Measurements from ENCODE around the gene C1orf53.

C1orf53 gene

DNA sequence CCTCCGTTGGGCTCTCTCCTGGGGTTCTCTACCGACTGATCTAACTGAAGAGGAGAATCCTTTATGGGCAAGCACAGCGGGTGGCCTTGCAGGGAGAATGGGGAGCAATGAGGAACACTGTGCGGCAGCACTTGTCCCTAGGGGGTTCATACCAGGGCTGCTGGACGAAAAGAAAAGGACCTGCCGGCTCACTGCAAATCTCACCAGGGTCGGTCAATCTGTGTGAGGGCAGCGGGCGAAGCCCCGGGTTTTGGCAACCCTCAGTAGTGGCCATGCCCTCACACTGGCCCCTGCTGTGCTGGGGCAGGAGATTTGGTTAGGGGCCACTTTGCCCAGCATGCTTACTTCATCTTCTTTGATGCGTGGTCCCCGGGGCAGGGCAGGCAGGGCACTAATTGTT lies 20.6 kb downstream of the C1orf53 start:
- TF ChIP-seq, protein P1, sequence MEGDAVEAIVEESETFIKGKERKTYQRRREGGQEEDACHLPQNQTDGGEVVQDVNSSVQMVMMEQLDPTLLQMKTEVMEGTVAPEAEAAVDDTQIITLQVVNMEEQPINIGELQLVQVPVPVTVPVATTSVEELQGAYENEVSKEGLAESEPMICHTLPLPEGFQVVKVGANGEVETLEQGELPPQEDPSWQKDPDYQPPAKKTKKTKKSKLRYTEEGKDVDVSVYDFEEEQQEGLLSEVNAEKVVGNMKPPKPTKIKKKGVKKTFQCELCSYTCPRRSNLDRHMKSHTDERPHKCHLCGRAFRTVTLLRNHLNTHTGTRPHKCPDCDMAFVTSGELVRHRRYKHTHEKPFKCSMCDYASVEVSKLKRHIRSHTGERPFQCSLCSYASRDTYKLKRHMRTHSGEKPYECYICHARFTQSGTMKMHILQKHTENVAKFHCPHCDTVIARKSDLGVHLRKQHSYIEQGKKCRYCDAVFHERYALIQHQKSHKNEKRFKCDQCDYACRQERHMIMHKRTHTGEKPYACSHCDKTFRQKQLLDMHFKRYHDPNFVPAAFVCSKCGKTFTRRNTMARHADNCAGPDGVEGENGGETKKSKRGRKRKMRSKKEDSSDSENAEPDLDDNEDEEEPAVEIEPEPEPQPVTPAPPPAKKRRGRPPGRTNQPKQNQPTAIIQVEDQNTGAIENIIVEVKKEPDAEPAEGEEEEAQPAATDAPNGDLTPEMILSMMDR (conservative IDR thresholded peaks at IDR 0.05; ENCODE audit: low read length), result no peak
- no peak for DNase-seq (ENCODE audit: low read depth)
- H3K4me3 ChIP-seq (ENCODE audit: low read length), result peak overlapping the region; percentile 5

DNA sequence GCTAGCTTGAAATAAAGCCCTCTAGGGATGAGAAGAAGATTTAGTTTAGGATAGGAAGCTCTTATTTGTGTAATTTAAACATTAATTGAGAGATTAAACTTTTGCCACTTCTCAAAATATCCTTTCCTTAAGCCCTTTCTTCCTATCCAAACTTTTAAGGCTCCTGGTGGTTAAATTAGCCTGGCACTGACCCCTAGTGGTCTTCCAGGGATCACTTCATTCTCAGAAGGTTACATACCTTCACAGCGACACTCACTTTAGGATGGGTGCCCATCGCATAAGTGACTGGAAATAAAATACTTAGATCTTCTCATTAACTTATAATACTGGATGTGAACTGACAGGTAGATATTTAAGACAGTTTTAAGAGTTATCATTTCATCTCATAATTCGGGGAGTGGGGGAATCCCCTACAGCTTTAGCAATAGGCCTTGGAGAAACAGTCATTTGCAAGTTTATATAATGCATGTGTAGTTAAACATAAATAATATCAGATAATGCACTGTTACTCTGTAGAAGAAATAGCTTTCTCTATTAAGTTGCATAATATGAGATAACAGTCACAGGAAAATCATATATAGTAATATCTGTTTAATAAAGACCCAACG lies 22.2 kb downstream of the C1orf53 start:
- peak; percentile 63 for DNase-seq (ENCODE audit: low read depth)
- TF ChIP-seq, protein P1 (conservative IDR thresholded peaks at IDR 0.05; ENCODE audit: low read length), result peak; percentile 77
- peak overlapping the region; percentile 7; the same call in 1 of the 2 replicates for H3K4me3 ChIP-seq (ENCODE audit: low read length)

DNA sequence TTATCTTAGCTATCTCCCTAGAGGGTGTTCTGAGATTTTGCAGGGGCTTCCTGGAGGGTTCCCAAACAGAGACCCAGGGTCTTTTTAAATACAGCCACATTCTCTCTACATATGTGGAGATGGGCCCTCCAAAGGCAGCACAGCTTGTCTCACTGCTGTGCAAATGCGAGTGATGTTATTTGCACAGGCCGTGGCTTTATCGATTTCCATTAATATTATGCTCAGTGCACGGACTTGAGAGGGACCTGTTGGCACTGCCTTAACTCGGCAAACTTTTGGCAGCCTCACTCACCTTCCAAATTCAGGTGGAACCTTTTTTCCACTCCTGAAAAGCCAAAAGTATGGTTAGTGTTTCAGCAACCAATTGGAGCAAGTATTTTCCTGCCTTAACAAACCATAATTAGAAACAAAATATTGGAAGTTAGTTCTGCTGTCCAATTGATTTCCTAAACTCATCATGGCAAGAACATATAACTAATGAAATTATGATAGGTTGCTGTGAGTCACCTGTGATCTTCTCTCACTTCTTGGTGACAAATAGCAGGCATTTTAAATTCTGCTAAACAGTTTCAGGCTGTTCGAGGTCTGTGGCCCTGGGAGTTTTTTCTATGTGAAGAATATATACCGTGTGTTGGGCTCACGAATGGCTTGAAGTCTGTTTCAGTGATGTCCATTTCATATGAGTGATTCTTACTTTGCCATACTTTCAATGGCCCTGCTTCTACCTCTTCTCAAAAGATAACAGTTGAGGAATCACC lies 25.7 kb downstream of the C1orf53 start:
- TF ChIP-seq, protein P1 (conservative IDR thresholded peaks at IDR 0.05; ENCODE audit: low read length), result no peak
- H3K4me3 ChIP-seq (ENCODE audit: low read length), result no peak overlapping the region
- DNase-seq (ENCODE audit: low read depth), result no peak

DNA sequence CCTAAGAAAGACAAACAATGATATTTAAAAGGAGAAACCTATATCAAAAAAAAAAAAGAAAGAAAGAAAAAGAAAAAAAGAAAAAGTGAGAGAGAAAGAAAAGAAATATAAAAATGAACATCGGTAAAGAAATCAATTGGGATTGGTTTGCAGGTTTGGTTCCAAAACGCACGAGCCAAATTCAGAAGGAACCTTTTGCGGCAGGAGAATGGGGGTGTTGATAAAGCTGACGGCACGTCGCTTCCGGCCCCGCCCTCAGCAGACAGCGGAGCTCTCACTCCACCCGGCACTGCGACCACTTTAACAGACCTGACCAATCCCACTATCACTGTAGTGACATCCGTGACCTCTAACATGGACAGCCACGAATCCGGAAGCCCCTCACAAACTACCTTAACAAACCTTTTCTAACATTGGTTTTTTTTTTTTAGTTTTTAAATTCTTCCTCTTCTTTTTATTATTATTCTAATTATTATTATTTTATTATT lies 26.5 kb downstream of the C1orf53 start:
- DNase-seq (ENCODE audit: low read depth), result no peak
- TF ChIP-seq, protein P1 (conservative IDR thresholded peaks at IDR 0.05; ENCODE audit: low read length), result no peak
- peak overlapping the region; percentile 30 for H3K4me3 ChIP-seq (ENCODE audit: low read length)

- TF ChIP-seq, protein P1 (conservative IDR thresholded peaks at IDR 0.05; ENCODE audit: low read length), result no peak
- H3K4me3 ChIP-seq (ENCODE audit: low read length), result no peak overlapping the region
- DNase-seq (ENCODE audit: low read depth), result no peak
Observed at GRCh38 chr1:197933016-197933415, 30.6 kb downstream of the C1orf53 start.

- no peak for DNase-seq (ENCODE audit: low read depth)
- no peak overlapping the region for H3K4me3 ChIP-seq (ENCODE audit: low read length)
- TF ChIP-seq, protein P1 (conservative IDR thresholded peaks at IDR 0.05; ENCODE audit: low read length), result no peak
Observed at GRCh38 chr1:197933647-197934046, 31.2 kb downstream of the C1orf53 start.

DNA sequence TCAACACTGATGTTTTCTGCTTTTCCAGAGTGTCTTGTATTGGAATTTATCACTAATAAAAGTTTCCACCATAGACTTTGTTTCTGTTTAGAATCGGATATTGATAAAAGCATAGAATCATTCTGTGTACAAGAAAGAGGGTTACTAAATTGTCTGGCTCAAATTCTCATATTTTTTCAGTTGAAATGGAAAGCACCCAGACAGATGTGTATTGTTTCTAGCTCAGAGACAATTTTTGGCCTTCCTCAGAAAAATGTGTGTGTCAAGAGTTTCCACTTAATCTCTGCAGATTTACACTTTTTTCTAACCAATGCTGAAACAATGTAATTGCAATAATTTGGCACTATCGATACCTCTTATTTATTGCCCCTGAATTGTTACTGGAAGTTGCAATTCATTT lies 35.0 kb downstream of the C1orf53 start:
- no peak overlapping the region for H3K4me3 ChIP-seq (ENCODE audit: low read length)
- TF ChIP-seq, protein P1 (conservative IDR thresholded peaks at IDR 0.05; ENCODE audit: low read length), result no peak
- no peak for DNase-seq (ENCODE audit: low read depth)
